Stimulated activated naive CD4-positive, alpha-beta T cell treated with Interleukin-2 at 50 U/mL for 16 hours (primary cell): ENCODE data around the gene C20orf202.
"Not testable (repeated sequence)": the region's sequence is repeated elsewhere in the genome, so short reads cannot be mapped to it uniquely, and the experiment has no call there.

Source experiments
- DNase-seq: peaks from one replicate; lab custom pipeline; 2025; lab: John Stamatoyannopoulos, UW

The C20orf202 gene

DNA sequence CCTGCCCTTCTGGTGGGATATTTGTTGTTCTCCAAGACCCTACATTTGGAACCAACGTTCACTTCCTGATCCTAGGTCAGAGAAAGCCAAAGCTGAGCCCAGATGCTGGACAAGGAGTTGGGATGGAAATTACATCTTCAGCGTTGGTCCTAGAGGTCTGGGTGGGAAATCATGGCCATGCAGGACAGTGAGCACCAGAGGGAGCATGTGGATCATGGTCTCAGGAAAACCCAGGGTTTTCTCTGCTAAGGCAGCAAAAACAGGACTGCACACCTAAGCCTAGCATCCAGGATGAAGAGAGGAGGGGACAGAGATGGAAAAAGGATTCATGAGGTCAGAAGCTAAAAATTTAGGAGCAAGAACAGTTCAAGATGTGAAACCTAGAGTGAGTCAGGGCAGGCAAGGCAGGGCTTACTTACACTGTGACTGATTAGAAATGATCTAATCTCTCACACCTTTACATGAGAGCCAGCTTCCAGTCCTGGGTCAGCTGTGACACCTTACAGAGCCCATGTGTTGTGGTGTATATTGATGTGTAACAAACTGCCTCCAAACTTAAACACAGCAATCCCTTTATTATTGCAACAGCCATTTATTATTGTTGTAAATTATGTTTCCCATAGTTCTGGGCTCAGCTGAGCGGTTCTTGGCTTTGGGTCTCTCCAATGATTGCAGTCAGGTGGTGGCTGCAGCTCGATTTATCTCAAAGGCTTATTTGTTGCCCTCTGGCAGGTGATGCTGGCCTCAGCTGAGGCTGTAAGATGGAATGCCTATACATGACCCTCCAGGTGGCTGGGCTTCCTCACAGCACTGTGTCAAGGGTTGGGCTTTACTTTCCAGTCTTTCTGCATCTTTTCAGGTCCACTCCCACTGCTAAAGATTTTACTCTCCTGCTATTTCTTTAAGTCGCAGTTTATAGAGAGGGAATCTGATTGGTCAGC, 6.5 kb downstream of the C20orf202 start:
- no peak for DNase-seq

DNA sequence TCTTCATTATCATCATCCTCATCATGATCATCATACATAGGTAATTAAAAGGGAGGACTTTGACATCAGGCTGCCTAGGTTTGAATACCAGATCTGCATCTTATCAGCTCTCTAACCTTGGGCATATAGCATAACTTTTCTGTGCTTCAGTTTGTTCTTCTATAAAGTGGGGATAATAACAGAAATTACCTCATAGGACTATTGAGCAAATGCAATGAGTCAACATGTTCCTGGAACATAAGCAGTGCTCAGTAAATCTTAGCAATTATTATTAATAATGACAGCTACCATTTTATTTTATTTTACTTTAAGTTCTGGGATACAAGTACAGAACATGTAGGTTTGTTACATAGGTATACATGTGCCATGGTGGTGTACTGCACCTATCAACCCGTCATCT, 7.2 kb downstream of the C20orf202 start:
- no peak for DNase-seq

DNA sequence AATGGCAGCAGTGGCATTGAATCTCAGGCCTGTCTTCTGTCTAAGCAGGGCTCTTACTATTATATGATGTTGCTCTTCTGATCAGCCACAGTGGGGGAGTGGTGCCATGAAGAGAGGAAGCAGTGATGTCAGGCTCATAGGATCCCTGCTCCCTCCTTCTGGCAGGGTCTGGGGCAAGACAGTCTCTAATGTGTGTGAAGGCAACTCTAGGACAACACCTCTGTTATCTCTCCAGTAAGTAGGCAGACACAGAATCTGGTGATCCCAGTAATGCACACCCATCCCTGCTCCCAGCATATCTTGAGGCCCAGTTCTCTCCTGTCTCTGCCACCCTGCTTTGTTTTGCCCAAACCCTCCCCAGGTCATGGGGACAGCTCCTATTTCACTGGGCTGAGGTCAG, 8.8 kb downstream of the C20orf202 start:
- DNase-seq = no peak

DNA sequence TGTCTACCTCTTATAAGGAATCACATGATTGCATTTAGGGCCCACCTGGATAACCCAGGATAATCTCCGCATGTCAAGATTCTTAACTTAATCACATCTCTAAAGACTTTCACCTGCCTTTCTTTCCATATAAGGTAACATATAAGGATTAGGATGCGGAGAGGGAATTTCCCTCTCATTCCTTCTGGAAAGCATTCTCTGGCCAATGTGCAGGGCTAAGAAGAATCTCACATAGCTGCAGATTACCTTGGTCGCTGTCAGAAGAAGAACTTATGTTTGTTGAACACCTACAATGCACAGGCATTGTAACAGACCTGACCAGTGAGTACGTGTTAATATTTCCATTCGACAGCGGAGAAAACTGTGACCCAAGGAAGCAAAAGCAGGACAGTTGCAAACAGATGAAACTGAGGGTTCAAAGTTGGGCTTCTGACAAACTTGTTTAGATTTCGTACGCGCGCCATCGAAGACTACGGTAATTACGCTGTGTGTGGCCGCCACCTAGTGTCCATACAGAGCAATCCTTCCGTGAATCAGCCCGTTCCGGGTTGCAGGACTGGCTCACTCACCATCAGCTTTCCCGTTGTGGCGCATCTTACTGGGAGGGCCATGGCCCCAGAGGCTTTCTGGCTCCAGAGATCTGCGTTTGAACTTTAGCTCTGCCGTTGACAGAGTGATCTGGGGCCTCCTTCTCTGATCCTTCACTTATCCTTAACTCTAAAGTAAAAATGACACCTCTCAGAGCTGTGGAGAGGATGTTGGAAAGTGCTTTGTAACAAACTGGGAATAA, 9.5 kb downstream of the C20orf202 start:
- DNase-seq = peak; percentile 55

DNA sequence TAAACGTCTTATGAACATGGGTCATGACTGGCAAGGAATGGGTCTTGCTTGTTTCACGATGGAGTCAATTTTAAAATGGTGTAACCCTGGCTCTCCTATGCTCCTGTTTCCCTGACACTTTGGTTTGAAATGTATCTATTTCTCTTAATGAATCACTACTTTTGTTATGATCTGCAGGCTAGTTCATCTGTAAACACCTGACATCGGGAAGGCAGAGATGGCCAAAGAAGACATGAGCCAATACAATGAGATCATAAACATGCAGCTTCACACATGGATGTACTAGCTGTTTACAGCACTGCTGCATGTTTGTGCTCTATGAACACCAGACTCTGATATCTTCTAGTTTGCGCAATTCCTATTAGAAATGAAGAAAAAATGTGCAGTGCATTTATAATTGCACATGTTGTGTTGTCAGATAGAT, 11.6 kb downstream of the C20orf202 start:
- DNase-seq = no peak

DNA sequence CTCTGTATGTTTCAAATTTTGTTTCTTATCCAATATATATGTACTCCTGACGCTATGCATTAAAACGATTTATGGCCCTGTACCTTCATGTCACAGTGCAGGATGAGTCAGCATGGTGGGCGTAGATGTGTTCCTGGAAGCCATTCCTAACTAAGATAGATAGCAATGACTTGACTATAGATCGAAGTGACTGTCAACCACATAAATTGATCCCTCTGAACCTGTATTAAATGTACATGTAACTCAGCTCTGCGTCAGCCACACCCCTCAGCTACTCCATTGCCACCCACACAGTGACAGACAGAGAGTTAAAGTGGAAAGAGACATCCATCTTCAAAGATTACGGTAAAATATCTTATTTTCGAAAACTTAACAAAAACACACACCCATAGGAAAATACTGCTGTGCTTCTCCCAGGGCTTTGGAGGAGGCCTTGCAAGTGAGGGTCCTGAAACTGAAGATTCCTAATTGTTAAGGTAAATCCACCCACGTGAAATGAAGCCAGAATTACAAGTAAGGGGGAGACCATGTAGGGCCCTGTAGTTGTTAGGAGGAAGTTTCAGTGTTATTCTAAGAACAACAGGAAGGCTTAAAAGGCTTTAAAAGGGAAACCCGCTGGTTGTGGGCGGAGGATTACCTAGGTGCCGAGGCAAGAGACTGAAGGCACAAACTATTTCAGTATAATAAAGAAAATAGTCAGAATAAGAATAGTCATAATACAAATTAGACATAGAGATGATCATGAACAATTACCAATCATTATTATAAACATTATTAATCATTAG, 12.3 kb downstream of the C20orf202 start:
- DNase-seq = peak; percentile 62

DNA sequence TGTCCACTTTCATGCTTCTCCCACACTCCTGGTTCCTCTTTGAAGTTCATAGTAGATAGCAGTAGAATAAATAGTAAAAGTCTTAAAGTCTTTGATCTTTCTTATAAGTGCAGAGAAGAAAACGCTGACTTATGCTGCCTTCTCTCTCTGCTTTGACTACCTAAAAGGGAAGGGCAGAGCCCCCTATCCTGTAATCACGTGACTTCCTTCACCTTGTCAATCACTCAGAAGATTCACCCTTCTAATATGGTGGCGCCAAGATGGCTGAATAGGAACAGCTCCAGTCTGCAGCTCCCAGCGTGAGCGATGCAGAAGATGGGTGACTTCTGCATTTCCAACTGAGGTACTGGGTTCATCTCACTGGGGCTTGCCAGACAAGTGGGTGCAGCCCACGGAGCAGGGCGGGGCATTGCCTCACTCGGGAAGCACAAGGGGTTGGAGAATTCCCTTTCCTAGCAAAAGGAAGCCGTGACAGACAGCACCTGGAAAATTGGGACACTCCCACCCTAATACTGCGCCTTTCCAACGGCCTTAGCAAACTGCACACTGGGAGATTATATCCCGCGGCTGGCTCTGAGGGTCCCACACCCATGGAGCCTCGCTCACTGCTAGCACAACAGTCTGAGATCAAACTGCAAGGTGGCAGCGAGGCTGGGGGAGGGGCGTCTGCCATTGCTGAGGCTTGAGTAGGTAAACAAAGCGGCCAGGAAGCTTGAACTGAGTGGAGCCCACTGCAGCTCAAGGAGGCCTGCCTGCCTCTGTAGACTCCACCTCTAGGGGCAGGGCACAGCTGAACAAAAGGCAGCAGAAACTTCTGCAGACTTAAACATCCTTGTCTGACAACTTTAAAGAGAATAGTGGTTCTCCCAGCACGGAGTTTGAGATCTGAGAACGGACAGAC, 13.5 kb downstream of the C20orf202 start:
- not testable (repeated sequence) for DNase-seq

DNA sequence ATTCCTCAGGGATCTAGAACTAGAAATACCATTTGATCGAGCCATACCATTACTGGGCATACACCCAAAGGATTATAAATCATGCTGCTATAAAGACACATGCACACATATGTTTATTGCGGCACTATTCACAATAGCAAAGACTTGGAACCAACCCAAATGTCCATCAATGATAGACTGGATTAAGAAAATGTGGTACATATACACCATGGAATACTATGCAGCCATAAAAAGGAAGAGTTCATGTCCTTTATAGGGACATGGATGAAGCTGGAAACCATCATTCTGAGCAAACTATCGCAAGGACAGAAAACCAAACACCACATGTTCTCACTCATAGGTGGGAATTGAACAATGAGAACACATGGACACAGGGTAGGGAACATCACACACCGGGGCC, 19.5 kb downstream of the C20orf202 start:
- not testable (repeated sequence) for DNase-seq

DNA sequence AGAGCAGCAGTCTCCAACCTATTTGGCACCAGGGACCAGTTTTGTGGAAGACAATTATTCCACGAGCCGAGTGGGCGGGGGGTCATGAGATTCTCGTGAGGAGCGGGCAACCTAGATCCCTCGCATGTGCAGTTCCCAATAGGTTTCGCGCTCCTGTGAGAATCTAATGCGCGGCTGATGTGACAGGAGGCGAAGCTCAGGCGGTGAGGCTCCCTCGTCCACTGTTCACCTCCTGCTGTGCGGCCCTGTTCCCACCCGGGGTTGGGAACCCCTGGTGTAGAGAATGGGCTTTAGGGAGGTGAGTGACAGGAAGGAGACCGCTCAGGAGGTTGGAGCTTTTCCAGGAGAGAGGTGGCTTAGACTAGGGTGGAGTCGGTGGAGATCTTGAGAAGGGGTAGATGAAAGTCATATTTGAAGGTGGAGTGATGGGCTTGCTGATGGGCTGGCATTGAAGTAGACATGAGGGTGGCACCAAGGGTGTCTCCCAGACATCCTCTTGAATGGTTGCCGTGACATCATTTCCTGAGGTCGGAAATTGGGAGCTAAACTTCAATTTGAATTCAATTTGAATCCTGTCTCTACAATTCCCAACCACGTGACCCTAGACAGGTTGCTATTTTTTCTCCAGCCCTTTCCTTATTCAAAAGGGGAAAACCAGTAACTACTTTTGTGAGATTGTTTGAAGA, 21.1 kb downstream of the C20orf202 start:
- no peak for DNase-seq

DNA sequence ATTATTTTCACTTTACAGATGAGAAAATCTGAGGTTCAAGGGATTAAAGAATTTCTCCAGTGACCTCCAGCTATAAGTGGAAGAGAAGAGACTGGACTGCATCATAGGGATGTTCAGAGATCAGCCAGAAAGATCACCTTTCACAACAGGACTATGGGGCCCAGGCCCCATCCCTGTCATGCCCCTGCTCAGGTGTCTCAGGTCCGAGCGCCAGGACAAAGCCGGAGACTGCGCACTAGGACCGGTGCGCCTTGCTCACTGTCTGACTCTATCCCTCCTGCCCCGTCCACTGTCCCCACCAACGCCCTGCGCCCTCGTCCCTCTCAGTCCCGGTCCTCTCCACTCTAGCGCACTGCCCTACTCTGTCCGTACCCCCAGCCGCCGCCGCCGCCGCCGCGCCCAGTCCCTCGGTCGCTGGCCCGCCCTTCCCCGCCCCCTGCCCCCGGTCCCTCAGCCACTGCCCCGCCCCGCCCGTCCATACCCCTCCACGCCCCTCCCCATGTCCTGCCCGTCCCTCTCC, 22.1 kb downstream of the C20orf202 start:
- no peak for DNase-seq

DNA sequence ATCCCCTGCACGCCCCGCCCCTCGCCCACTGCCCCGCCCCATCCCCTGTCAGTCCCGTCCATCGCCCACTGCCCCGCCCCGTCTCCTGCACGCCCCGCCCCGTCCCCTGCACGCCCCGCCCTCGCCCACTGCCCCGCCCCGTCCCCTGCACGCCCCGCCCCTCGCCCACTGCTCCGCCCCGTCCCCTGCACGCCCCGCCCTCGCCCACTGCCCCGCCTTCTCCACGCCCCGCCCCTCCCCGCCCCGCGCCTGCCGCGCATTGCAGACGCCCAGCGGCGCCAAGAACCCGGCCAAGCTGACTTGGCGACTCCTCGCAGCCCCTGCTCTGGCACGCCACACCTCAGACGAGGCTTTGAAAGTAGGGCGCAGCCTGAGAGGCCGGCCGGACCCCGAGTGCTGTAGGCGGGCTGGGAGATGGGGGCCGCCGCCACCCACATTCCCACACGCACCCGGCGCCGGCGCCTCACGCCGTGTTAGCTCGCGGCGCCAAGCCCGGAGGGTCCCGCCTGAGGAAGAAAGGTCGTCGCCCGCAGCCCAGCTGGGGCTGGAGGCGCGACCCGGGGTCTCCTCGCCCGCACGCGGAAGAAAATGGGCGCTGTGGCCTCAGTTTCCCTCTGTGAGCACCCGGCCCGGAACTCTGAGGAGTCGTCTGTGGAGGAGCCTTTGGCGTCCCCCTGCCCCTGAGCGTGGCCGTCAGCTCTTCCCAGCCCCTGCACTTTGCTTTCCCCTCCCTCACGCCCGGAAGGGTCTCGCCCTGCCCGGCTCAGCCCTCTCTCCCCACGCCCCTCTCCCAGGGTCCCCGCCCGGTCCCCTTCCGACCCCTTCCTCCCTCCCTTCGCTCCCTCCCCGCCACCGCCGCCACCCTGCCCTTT, 22.8 kb downstream of the C20orf202 start, which contains the start of gene RAD21L1:
Gene RAD21L1, plus strand, starts transcription at position 262 of the 872 bp plus-strand sequence. CDS start 2,410 bp downstream, outside the sequence.
- peak; percentile 84 for DNase-seq

DNA sequence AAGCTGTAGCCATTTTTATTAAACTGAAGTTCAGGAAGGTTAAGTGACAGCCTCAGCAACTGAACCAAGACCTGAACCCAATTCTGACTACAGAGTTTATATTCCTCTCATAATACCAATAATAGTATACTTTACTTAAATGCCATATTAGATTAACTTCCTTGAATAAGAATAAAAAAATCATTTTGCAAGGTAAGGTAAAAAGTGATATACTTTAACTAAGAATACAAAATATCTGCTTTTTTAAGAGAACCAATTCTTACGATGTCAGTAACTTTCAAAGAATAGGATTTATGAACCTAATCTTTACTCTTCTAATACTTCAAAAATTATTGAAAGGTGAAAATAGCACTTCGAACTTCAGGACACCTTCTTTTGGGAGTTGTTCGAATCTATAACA, 26.3 kb downstream of the C20orf202 start:
- no peak for DNase-seq

DNA sequence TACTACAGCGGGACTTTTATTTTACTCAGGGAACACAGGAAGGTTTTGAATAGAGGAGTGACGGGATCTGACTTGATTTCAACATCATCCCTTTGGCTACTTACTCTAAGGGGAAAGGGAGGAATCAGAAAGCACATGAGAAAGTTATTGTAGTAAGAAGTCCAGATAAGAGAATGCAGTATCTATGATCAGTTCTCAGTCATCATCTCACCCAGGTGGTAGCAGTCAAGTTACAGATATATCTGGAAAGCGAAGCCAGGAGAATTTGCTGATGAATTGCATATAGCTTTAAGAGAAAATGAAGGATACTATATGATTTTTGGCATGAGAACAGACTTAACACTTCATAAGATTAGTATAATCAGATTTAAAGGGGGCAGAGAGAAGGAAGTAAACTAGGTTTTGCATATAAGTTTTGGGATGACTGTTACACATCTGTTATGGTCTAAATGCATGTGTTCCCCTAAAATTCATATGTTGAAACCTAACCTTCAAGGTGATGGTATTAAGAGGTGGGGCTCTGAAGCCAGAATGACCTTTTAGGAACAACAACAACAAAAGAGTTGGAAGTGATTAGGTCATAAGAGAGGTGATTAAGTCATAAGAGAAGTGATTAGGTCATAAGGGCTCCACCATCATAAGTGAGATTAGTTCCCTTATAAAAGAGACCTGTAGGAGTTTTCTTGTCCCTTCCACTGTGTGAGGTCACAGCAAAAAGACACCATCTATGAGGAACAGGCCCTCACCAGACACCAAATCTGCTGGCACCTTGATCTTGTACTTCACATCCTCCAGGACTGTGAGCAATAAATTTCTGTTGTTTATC, 29.2 kb downstream of the C20orf202 start:
- DNase-seq = no peak

DNA sequence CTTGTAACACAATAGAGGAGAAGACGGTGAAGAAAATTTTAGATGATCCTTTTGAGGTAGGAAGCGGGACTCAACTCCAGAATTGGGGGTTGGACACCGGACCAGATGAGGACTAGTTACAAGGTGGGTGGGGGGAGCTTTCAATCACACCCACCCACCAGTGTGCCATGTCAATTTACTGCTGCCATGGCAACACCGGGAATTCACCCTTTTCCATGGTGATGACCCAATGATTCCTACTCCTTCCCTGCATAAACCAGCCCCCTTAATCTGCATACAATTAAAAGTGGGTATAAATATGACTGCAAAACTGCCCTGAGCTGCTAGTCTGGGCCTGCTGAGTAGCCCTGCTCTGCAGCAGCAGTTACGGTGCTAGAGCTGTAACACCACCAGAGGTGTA, 37.3 kb downstream of the C20orf202 start:
- no peak for DNase-seq

DNA sequence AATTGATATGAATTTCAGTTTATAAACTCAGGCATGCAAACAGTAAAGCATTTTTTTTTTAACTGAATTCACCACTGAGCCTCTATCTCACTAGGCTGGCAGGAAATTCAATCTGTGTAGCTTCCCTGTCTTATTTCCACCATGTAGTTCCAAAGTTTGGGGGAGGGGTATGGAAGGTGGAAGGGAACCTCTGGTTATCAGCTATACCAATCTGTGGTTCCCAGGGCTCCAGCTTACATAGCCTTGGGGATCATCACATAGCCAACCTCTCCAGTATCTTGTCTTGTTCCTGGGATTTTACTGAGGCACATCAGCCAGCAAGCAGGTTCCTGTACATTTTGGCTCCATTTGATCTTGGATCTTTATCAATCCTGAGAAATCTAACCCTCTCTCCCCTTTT, 38.2 kb downstream of the C20orf202 start:
- no peak for DNase-seq

DNA sequence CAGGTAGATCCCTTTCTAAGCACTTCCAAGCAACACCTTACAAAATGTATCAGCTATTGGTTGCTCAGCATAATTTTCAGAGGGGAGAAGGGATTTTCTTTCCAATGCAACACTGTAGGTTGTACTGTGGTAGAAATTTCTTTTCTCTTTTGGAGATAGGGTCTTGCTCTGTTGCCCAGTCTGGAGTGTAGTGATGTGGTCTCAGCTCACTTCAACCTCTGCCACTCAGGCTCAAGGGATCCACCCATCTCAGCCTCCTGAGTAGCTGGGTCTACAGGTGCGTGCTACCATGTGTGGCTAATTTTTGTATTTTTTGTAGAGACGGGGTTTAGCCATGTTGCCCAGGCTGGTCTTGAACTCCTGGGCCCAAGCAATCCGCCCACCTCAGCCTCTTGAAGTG, 38.8 kb downstream of the C20orf202 start:
- DNase-seq = no peak

DNA sequence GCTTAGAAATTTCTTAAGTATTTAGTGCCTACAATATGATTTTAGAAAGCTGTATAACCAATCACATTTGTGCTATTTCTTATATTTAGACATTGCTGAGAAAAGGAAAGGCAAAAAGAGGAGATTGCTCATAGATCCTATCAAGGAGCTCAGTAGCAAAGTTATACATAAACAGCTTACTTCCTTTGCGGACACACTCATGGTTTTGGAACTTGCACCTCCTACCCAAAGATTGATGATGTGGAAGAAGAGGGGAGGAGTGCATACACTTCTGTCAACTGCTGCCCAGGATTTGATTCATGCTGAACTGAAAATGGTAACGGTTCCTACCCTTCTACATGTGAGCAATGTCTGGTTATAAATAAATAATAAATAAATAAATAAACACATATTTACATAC, 39.3 kb downstream of the C20orf202 start:
- DNase-seq = no peak

DNA sequence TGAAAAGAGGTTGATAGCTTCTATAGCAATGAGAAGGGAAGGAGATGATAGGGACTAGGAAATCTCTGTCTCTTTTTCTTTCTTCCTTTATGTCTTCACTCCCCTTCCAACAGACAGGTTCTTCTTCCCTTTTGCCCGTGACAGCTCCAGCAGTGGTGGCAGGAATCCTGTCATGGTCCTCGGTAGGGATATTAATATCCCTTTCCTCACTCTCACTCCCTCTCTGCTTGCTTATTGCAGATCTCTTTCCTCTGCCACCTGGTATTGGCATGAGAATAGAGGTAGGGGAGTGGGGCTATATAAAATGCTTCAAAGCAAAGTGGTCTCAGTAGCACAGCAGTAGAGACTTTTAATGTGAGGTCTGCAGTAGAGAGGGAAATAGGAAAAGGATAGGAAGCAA, 42.3 kb downstream of the C20orf202 start:
- no peak for DNase-seq
